A549 (cell line): ENCODE measurements around the gene RIPPLY3.

Source experiments
- E2F6 ChIP-seq: IDR thresholded peaks from 2 replicates; pipeline ENCODE4 v1.6.1; 2012; ENCODE audit warnings: low read depth, borderline replicate concordance
- MYC ChIP-seq: IDR thresholded peaks from 2 replicates; pipeline ENCODE4 v1.6.1; 2012; ENCODE audit warnings: mild to moderate bottlenecking, inconsistent platforms, low read length, improper control_type of control experiment, borderline replicate concordance
- TF ChIP-seq, protein P1 (sequence below): fragments of >200 bp; sonication (Bioruptor Twin); formaldehyde crosslinking; IDR thresholded peaks from 3 replicates; pipeline ENCODE4 v1.5.1; 2016
- TF ChIP-seq, protein P2 (sequence below): IDR thresholded peaks from 2 replicates; pipeline ENCODE4 v1.6.1; 2012

DNA sequence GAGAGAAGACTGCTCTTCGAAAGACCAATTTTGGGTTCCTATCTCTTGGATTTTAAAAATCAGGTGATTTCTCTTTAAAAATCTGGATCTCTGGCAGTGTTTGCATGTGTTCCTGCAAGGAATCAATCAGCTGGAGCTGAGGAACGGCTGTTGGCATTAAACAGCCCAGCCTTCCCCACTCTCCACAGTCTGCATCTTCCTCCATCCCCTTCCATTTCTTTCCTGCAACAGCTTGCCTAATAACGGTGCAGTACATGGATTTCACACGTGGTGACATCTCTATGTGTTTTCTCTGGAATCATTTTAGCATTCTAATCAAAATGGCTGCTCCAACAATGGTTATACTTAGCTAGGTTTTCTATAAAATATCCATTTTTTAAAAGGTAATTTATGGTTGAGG is 20.0 kb downstream of the RIPPLY3 start:
- TF ChIP-seq MYC, result no peak
- no peak for TF ChIP-seq E2F6
- TF ChIP-seq, protein P1, sequence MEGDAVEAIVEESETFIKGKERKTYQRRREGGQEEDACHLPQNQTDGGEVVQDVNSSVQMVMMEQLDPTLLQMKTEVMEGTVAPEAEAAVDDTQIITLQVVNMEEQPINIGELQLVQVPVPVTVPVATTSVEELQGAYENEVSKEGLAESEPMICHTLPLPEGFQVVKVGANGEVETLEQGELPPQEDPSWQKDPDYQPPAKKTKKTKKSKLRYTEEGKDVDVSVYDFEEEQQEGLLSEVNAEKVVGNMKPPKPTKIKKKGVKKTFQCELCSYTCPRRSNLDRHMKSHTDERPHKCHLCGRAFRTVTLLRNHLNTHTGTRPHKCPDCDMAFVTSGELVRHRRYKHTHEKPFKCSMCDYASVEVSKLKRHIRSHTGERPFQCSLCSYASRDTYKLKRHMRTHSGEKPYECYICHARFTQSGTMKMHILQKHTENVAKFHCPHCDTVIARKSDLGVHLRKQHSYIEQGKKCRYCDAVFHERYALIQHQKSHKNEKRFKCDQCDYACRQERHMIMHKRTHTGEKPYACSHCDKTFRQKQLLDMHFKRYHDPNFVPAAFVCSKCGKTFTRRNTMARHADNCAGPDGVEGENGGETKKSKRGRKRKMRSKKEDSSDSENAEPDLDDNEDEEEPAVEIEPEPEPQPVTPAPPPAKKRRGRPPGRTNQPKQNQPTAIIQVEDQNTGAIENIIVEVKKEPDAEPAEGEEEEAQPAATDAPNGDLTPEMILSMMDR, result no peak
- TF ChIP-seq, protein P2, sequence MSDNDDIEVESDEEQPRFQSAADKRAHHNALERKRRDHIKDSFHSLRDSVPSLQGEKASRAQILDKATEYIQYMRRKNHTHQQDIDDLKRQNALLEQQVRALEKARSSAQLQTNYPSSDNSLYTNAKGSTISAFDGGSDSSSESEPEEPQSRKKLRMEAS, result no peak
